ENCODE data around the gene ZSWIM1.
"Not testable (repeated sequence)": the region's sequence is repeated elsewhere in the genome, so short reads cannot be mapped to it uniquely, and the experiment has no call there.

The ZSWIM1 gene

GRCh38 chr20:45890077-45890984, 9.3 kb downstream of the ZSWIM1 start:
- peak; percentile 59 for DNase-seq (ENCODE audit: low spot score)

GRCh38 chr20:45890985-45891983, 10.3 kb downstream of the ZSWIM1 start, which contains the start of the genes CTSA and NEURL2:
CTSA (plus strand) TSS chr20:45891335; CDS start chr20:45891569, 234 bp downstream.
NEURL2 (minus strand) TSS chr20:45891208; CDS start chr20:45890991, 217 bp downstream.
- DNase-seq (ENCODE audit: low spot score): peak; percentile 86

- DNase-seq (ENCODE audit: low spot score): no peak
Observed at GRCh38 chr20:45892049-45892825, 11.2 kb downstream of the ZSWIM1 start.

GRCh38 chr20:45892828-45893500, 11.9 kb downstream of the ZSWIM1 start:
- no peak for DNase-seq (ENCODE audit: low spot score)

GRCh38 chr20:45893831-45894230, 12.8 kb downstream of the ZSWIM1 start:
- no peak for DNase-seq (ENCODE audit: low spot score)

- no peak for DNase-seq (ENCODE audit: low spot score)
Observed at GRCh38 chr20:45894797-45895196, 13.8 kb downstream of the ZSWIM1 start.

GRCh38 chr20:45896641-45897161, 15.7 kb downstream of the ZSWIM1 start:
- no peak for DNase-seq (ENCODE audit: low spot score)

GRCh38 chr20:45897289-45897688, 16.3 kb downstream of the ZSWIM1 start:
- DNase-seq (ENCODE audit: low spot score): no peak

GRCh38 chr20:45897692-45898091, 16.7 kb downstream of the ZSWIM1 start:
- DNase-seq (ENCODE audit: low spot score): no peak

- no peak for DNase-seq (ENCODE audit: low spot score)
Observed at GRCh38 chr20:45898285-45898684, 17.3 kb downstream of the ZSWIM1 start.

GRCh38 chr20:45899046-45899835, 18.2 kb downstream of the ZSWIM1 start:
- DNase-seq (ENCODE audit: low spot score): no peak

- not testable (repeated sequence) for DNase-seq (ENCODE audit: low spot score)
Observed at GRCh38 chr20:45901332-45901731, 20.3 kb downstream of the ZSWIM1 start.

- no peak for DNase-seq (ENCODE audit: low spot score)
Observed at GRCh38 chr20:45902199-45902701, 21.2 kb downstream of the ZSWIM1 start.

GRCh38 chr20:45904583-45905504, 23.8 kb downstream of the ZSWIM1 start:
- no peak for DNase-seq (ENCODE audit: low spot score)

- no peak for DNase-seq (ENCODE audit: low spot score)
Observed at GRCh38 chr20:45905505-45906079, 24.6 kb downstream of the ZSWIM1 start.

- DNase-seq (ENCODE audit: low spot score): no peak
Observed at GRCh38 chr20:45907219-45907948, 26.4 kb downstream of the ZSWIM1 start.

- no peak for DNase-seq (ENCODE audit: low spot score)
Observed at GRCh38 chr20:45908084-45908483, 27.1 kb downstream of the ZSWIM1 start.
